Measurements from ENCODE around the gene SELENOV. TPM values are rescaled to one million over a fixed set of nuclear protein-coding genes. Genes with fewer than 3 reads are reported as not detected.

Gene SELENOV
- polyA plus RNA-seq, 3 donors, result not detected

DNA sequence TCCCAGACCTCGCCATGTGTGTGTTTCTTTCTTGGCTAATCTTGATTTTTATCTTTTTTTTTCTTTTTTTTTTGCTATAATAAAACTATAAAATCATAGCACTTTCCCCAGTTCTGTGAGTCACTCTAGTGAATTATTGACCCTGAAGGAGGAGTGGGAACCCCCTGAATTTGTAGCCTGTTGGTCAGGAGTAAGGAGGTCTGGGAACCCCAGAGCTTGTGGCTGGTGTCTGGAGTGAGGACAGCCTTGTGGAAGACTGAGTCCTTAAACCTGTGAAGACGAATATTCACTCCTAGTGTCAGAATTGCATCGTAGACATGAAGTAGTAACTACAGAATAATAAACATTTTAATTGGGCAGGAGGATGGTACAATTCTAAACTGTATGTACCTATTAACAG, 10.3 kb downstream of the SELENOV start:
- H4K20me1 ChIP-seq (ENCODE audit: insufficient read depth, low read length), result no peaks in the 10 kb centered on the region
- H3K79me2 ChIP-seq (ENCODE audit: insufficient read depth, low read length), result no peaks in the 10 kb centered on the region
- whole genome bisulfite sequencing (ENCODE audit: insufficient coverage), result no CpG with 5 or more reads among the region's 3 CpGs
- H3K27me3 ChIP-seq (ENCODE audit: control insufficient read depth in 2 of 2, insufficient read depth in 2 of 2, low read length in 2 of 2), result no peaks in the 10 kb centered on the region
- no peak for DNase-seq
- intact Hi-C loops (cut with micrococcal nuclease), result no loop called here
- peaks cover 0 to 9% of the 10 kb centered on the region in 2 donors for H3K4me1 ChIP-seq (ENCODE audit: control insufficient read depth in 1 of 2, insufficient read depth in 2 of 2, low read length in 2 of 2)
- no peak overlapping the region for H2AFZ ChIP-seq (ENCODE audit: insufficient read depth, low read depth, low read length, poor library complexity, severe bottlenecking)
- H3K27ac Mint-ChIP-seq, result peak overlapping the region in 3 of 7 donors; percentile 34 to 56 (median 45)
- TF ChIP-seq, protein P1, sequence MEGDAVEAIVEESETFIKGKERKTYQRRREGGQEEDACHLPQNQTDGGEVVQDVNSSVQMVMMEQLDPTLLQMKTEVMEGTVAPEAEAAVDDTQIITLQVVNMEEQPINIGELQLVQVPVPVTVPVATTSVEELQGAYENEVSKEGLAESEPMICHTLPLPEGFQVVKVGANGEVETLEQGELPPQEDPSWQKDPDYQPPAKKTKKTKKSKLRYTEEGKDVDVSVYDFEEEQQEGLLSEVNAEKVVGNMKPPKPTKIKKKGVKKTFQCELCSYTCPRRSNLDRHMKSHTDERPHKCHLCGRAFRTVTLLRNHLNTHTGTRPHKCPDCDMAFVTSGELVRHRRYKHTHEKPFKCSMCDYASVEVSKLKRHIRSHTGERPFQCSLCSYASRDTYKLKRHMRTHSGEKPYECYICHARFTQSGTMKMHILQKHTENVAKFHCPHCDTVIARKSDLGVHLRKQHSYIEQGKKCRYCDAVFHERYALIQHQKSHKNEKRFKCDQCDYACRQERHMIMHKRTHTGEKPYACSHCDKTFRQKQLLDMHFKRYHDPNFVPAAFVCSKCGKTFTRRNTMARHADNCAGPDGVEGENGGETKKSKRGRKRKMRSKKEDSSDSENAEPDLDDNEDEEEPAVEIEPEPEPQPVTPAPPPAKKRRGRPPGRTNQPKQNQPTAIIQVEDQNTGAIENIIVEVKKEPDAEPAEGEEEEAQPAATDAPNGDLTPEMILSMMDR (IDR thresholded peaks at IDR 0.05), result no peak
- peaks cover 0 to 2% (median 0%) of the 10 kb centered on the region in 7 donors for H3K9me3 Mint-ChIP-seq
- peaks cover 3 to 6% of the 10 kb centered on the region in 2 donors for H3K36me3 Mint-ChIP-seq
- no peak overlapping the region for H3K4me2 ChIP-seq (replicated peaks; ENCODE audit: extremely low read depth, low read length, poor library complexity, severe bottlenecking)
- peaks cover 7% of the 10 kb centered on the region for H3K4me1 Mint-ChIP-seq
- H3K4me3 ChIP-seq (replicated peaks in 1 of 3; ENCODE audit: low read depth in 2 of 3, low read length in 3 of 3), result no peak overlapping the region
- no peak overlapping the region for H3K27ac ChIP-seq (ENCODE audit: low read depth in 1 of 2, low read length in 2 of 2)
- H3K27me3 Mint-ChIP-seq (ENCODE audit: low read depth in 3 of 3), result peaks cover 0 to 5% (median 3%) of the 10 kb centered on the region in 3 donors
- H3K4me3 Mint-ChIP-seq, result no peak overlapping the region
- no peak overlapping the region for H3K9ac ChIP-seq (ENCODE audit: insufficient read depth, low read length, poor library complexity, severe bottlenecking)
- H3K36me3 ChIP-seq (replicated peaks in 1 of 2; ENCODE audit: control insufficient read depth in 1 of 2, insufficient read depth in 2 of 2, low read length in 2 of 2), result no peaks in the 10 kb centered on the region
- no peaks in the 10 kb centered on the region for H3K9me3 ChIP-seq (replicated peaks in 1 of 2; ENCODE audit: control insufficient read depth in 1 of 2, insufficient read depth in 1 of 2, low read length in 2 of 2)

DNA sequence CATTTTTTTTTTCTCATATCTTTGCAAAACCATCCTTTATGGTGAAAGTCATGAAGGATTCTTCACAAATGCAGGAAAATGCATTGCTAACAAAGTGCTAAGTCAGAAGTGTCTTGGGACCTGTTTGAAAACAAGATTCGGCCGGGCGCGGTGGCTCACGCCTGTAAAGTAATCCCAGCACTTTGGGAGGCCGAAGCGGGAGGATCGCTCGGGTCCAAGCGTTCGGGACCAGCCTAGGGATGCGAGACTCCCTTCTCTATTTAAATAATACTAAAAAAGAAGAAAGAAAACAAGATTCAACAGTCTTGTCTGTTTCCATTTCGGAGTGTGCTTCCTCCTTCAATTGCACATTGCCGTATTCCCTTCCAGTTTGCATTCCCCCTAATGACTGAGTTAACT, 16.9 kb downstream of the SELENOV start:
- H3K9ac ChIP-seq (ENCODE audit: insufficient read depth, low read length, poor library complexity, severe bottlenecking), result peak overlapping the region; percentile 83
- peak overlapping the region; percentile 97 for H2AFZ ChIP-seq (ENCODE audit: insufficient read depth, low read depth, low read length, poor library complexity, severe bottlenecking)
- Mint-ChIP-seq H3K4me3 (peak overlapping the region; percentile 93 to 95), H3K4me1 (peaks cover 11% of the 10 kb centered on the region), H3K27ac (peak overlapping the region; percentile 60 to 92 (median 83)), H3K9me3 (peaks cover 0 to 2% (median 0%) of the 10 kb centered on the region in 7 donors), H3K36me3 (peaks cover 2 to 6% of the 10 kb centered on the region in 2 donors), H3K27me3 (ENCODE audit: low read depth in 3 of 3) (peaks cover 0 to 2% (median 0%) of the 10 kb centered on the region in 3 donors)
- H3K4me1 ChIP-seq (ENCODE audit: control insufficient read depth in 1 of 2, insufficient read depth in 2 of 2, low read length in 2 of 2), result peaks cover 8 to 11% of the 10 kb centered on the region in 2 donors
- H3K36me3 ChIP-seq (replicated peaks in 1 of 2; ENCODE audit: control insufficient read depth in 1 of 2, insufficient read depth in 2 of 2, low read length in 2 of 2), result no peaks in the 10 kb centered on the region
- WGBS (ENCODE audit: insufficient coverage), result 60% methylated on average over 9 of the region's 14 CpGs
- intact Hi-C loops (cut with micrococcal nuclease), result loop anchor here (5.0 to 10.0 kb wide), 7 partner anchors 50 to 190 kb away; partner anchors contain the start of genes MED29 (in 2 of the 2), PAF1 (in 2 of the 2), RPS16 (in 1 of the 2) and SAMD4B (in 1 of the 2)
- peak overlapping the region; percentile 68 to 92 (median 77) for H3K4me3 ChIP-seq (replicated peaks in 1 of 3; ENCODE audit: low read depth in 2 of 3, low read length in 3 of 3)
- peaks cover 15% of the 10 kb centered on the region for H3K79me2 ChIP-seq (ENCODE audit: insufficient read depth, low read length)
- TF ChIP-seq, protein P1 (IDR thresholded peaks at IDR 0.05), result no peak
- H3K9me3 ChIP-seq (replicated peaks in 1 of 2; ENCODE audit: control insufficient read depth in 1 of 2, insufficient read depth in 1 of 2, low read length in 2 of 2), result no peaks in the 10 kb centered on the region
- H3K27ac ChIP-seq (ENCODE audit: low read depth in 1 of 2, low read length in 2 of 2), result peak overlapping the region; percentile 41 to 84
- H3K4me2 ChIP-seq (replicated peaks; ENCODE audit: extremely low read depth, low read length, poor library complexity, severe bottlenecking), result peak overlapping the region; percentile 87
- no peak for DNase-seq
- H3K27me3 ChIP-seq (ENCODE audit: control insufficient read depth in 2 of 2, insufficient read depth in 2 of 2, low read length in 2 of 2), result no peaks in the 10 kb centered on the region
- no peaks in the 10 kb centered on the region for H4K20me1 ChIP-seq (ENCODE audit: insufficient read depth, low read length)
